ENCODE results near the gene OSCAR. TPM values are rescaled to one million over a fixed set of nuclear protein-coding genes. Genes with fewer than 3 reads are reported as not detected.

The OSCAR gene
- total RNA-seq, 1 donor, result under 0.01 TPM

DNA sequence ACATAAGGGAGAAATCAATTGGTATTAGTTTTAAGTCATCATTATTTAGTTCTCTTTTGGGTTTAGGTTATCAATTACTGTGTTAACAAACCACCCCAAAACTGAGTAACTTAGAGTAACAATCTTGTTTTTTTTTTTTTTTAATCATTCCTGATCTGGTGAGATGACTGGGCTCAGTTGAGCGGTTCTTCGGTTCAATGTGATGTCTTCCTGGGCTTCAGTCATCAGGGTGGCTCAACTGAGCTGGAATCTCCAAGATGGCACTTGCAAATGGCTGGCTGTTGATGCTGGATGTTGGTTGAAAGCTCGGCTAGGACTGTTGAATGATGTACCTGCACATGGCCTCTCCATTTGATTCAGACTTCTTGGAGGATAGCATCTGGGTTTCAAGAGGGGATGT is 16.2 kb downstream of the OSCAR start:
- no peak for DNase-seq (ENCODE audit: low read depth)
- TF ChIP-seq, protein P1, sequence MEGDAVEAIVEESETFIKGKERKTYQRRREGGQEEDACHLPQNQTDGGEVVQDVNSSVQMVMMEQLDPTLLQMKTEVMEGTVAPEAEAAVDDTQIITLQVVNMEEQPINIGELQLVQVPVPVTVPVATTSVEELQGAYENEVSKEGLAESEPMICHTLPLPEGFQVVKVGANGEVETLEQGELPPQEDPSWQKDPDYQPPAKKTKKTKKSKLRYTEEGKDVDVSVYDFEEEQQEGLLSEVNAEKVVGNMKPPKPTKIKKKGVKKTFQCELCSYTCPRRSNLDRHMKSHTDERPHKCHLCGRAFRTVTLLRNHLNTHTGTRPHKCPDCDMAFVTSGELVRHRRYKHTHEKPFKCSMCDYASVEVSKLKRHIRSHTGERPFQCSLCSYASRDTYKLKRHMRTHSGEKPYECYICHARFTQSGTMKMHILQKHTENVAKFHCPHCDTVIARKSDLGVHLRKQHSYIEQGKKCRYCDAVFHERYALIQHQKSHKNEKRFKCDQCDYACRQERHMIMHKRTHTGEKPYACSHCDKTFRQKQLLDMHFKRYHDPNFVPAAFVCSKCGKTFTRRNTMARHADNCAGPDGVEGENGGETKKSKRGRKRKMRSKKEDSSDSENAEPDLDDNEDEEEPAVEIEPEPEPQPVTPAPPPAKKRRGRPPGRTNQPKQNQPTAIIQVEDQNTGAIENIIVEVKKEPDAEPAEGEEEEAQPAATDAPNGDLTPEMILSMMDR (IDR thresholded peaks at IDR 0.05; ENCODE audit: insufficient read depth, low read depth, low read length), result no peak
- H3K4me3 ChIP-seq (ENCODE audit: low read depth, low read length), result no peak overlapping the region

GRCh38 chr19:54081032-54081431 is 19.6 kb downstream of the OSCAR start, which contains the start of gene TARM1:
Gene TARM1 (minus strand): TSS chr19:54081365. CDS start chr19:54081340, 25 bp downstream.
- H3K4me3 ChIP-seq (ENCODE audit: low read depth, low read length), result no peak within 1 kb of the TSS
- no peak for DNase-seq (ENCODE audit: low read depth)
- TF ChIP-seq, protein P1 (IDR thresholded peaks at IDR 0.05; ENCODE audit: insufficient read depth, low read depth, low read length), result no peak

GRCh38 chr19:54077334-54077733 is 23.3 kb downstream of the OSCAR start:
- no peak for DNase-seq (ENCODE audit: low read depth)
- TF ChIP-seq, protein P1 (IDR thresholded peaks at IDR 0.05; ENCODE audit: insufficient read depth, low read depth, low read length), result no peak
- H3K4me3 ChIP-seq (ENCODE audit: low read depth, low read length), result no peak overlapping the region

DNA sequence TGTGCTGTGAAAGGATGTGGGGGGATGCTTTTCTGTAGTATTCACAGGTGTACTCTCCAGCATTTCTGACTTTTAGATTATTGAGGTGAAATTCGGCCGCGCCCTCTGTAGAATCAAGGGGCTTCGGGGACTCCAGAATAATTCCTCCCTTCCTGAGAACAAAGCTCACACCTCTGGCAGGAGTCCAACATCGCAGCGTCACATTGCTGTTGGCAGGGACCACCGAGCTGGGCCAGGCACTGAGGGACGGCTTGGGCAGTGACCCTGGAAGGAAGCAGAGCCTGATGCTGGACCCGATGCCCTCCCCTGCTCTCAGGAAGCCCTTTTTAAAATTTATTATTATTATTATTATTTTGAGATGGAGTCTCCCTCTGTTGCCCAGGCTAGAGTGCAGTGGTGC is 25.8 kb downstream of the OSCAR start:
- TF ChIP-seq, protein P1 (IDR thresholded peaks at IDR 0.05; ENCODE audit: insufficient read depth, low read depth, low read length), result no peak
- H3K4me3 ChIP-seq (ENCODE audit: low read depth, low read length), result no peak overlapping the region

GRCh38 chr19:54073829-54074228 is 26.8 kb downstream of the OSCAR start:
- H3K4me3 ChIP-seq (ENCODE audit: low read depth, low read length), result no peak overlapping the region
- DNase-seq (ENCODE audit: low read depth), result no peak
- TF ChIP-seq, protein P1 (IDR thresholded peaks at IDR 0.05; ENCODE audit: insufficient read depth, low read depth, low read length), result no peak

More for the DNA sequence above, 25.8 kb downstream of the OSCAR start:
- DNase-seq (ENCODE audit: low read depth), result no peak

- H3K4me3 ChIP-seq (ENCODE audit: low read depth, low read length), result no peak overlapping the region
- TF ChIP-seq, protein P1 (IDR thresholded peaks at IDR 0.05; ENCODE audit: insufficient read depth, low read depth, low read length), result no peak
- no peak for DNase-seq (ENCODE audit: low read depth)
These were observed 31.1 kb downstream of the OSCAR start for GRCh38 chr19:54069470-54069869.

Measured in fibroblast of villous mesenchyme (primary cell).